CD4-positive, alpha-beta memory T cell (primary cell): ENCODE results near the gene CNRIP1. TPM values are rescaled to one million over a fixed set of nuclear protein-coding genes. Genes with fewer than 3 reads are reported as not detected.

Experiments
- CTCF ChIA-PET: fragments of 350-600 bp; sonication (Branson Sonifier 250); formaldehyde crosslinking; loops from one replicate; lab custom pipeline; 2021; ENCODE audit warnings: inconsistent platforms; ENCODE audit not compliant: partially characterized antibody; lab: Charles Lee
- POLR2A ChIA-PET: fragments of 350-600 bp; sonication (Branson Sonifier 250); formaldehyde crosslinking; loops from one replicate; lab custom pipeline; 2021; ENCODE audit not compliant: partially characterized antibody; lab: Charles Lee
- DNase-seq, 5 donors: peaks; one replicate each; pipeline versions ENCODE4 v3.0.0 to v3.0.0-alpha.2; 2020 to 2022; ENCODE audit warnings: mixed read lengths in 1 of 5
- H3K27ac ChIP-seq: one replicate; pipeline ENCODE4 v1.7.0; 2013; ENCODE audit warnings: low read depth, low read length
- H3K27me3 ChIP-seq: 2 replicates; pipeline ENCODE4 v1.7.0; 2013; ENCODE audit warnings: mild to moderate bottlenecking, low read length, moderate library complexity; ENCODE audit not compliant: insufficient read depth
- H3K36me3 ChIP-seq: 2 replicates; pipeline ENCODE4 v1.7.0; 2013; ENCODE audit warnings: mild to moderate bottlenecking, low read length, moderate library complexity; ENCODE audit not compliant: insufficient read depth
- H3K4me1 ChIP-seq: 2 replicates; pipeline ENCODE4 v1.7.0; 2013; ENCODE audit warnings: mild to moderate bottlenecking, low read length, moderate library complexity; ENCODE audit not compliant: insufficient read depth
- H3K4me3 ChIP-seq, 2 donors: one replicate each; pipeline ENCODE4 v1.7.0; 2013; ENCODE audit warnings: low read length in 2 of 2, mild to moderate bottlenecking in 1 of 2
- H3K9me3 ChIP-seq, 2 donors: one replicate each; pipeline ENCODE4 v1.7.0; 2013; ENCODE audit warnings: low read length in 2 of 2, control low read depth in 1 of 2; ENCODE audit not compliant: control insufficient read depth in 1 of 2
- H3K27ac Mint-ChIP-seq, 7 donors: one replicate each; pipeline ENCODE4 v1.8.0; 2020 to 2021; ENCODE audit warnings: mixed read lengths in 7 of 7, mild to moderate bottlenecking in 6 of 7, inconsistent platforms in 3 of 7, moderate library complexity in 3 of 7
- H3K27me3 Mint-ChIP-seq, 2 donors: one replicate each; pipeline ENCODE4 v1.8.0; 2020 to 2021; ENCODE audit warnings: mixed read lengths in 2 of 2
- H3K36me3 Mint-ChIP-seq, 2 donors: one replicate each; pipeline ENCODE4 v1.8.0; 2020 to 2021; ENCODE audit warnings: mixed read lengths in 2 of 2, inconsistent platforms in 1 of 2, mild to moderate bottlenecking in 1 of 2
- H3K4me1 Mint-ChIP-seq, 4 donors: one replicate each; pipeline ENCODE4 v1.8.0; 2020 to 2021; ENCODE audit warnings: mixed read lengths in 4 of 4, mild to moderate bottlenecking in 1 of 4
- H3K4me3 Mint-ChIP-seq, 8 donors: one replicate each; pipeline ENCODE4 v1.8.0; 2020 to 2021; ENCODE audit warnings: mixed read lengths in 8 of 8, mild to moderate bottlenecking in 7 of 8, moderate library complexity in 6 of 8, inconsistent platforms in 3 of 8
- H3K9me3 Mint-ChIP-seq, 8 donors: one replicate each; pipeline ENCODE4 v1.8.0; 2020 to 2021; ENCODE audit warnings: mixed read lengths in 8 of 8, mild to moderate bottlenecking in 5 of 8, inconsistent platforms in 3 of 8, moderate library complexity in 1 of 8
- intact Hi-C: fragments of 100-400 bp; cut with micrococcal nuclease; formaldehyde crosslinking; loops from one replicate; pipeline ENCODE4 v1.15.1; 2023
- polyA plus RNA-seq, 2 donors: library from polyadenylated mRNA; unstranded; fragments of 300-500 nt; fragmentation: Illumina TruSeq; gene quantifications; one replicate each; pipeline ENCODE4 v1.2.3, GENCODE V29; 2021
- total RNA-seq, 2 experiments: library from RNA; stranded (reverse); gene quantifications; one replicate each; pipeline ENCODE4 v1.2.3, GENCODE V29; 2021

The CNRIP1 gene
- total and polyA plus RNA-seq, 4 experiments from 2014 or later, result 0.29 TPM; not detected in 3

DNA sequence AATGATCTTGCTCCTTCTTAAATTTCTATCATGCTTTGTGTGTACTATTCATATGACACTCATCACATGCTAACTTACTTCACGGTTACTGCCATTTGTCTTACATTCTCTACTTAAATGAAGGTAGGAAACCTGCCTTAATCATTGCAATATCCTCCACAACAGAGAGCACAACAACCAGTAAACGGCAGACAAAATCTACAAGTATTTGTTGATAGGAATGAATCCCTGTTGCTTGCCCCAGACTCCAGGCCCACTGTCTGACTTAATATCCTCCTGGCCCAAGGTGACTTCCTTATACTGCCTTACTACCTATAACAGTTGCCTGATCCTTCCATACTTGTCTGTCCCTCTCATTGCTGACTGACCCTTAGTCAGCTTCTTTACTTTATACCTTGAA, 70.9 kb downstream of the CNRIP1 start:
- Histone ChIP-seq H3K4me3 (no peak overlapping the region), H3K27me3 (no peaks in the 10 kb centered on the region), H3K9me3 (no peaks in the 10 kb centered on the region), H3K27ac (no peak overlapping the region), H3K36me3 (no peaks in the 10 kb centered on the region), H3K4me1 (peaks cover 72% of the 10 kb centered on the region)
- ChIA-PET CTCF (interaction anchor here (4.0 kb wide), 1 partner anchor 52 kb away, joined by 38 read pairs; no protein-coding TSS in a partner anchor), POLR2A (interaction anchor here (1.1 kb wide), 1 partner anchor 12 kb away, joined by 3 read pairs; no protein-coding TSS in a partner anchor)
- Mint-ChIP-seq H3K4me1 (peaks cover 12 to 38% (median 17%) of the 10 kb centered on the region in 4 donors), H3K4me3 (no peak overlapping the region), H3K27ac (no peak overlapping the region), H3K9me3 (peaks cover 0 to 8% (median 0%) of the 10 kb centered on the region in 8 donors), H3K36me3 (peaks cover 0 to 20% of the 10 kb centered on the region in 2 donors), H3K27me3 (peaks cover 0 to 4% of the 10 kb centered on the region in 2 donors)
- intact Hi-C loops, result no loop called here
- no peak for DNase-seq

GRCh38 chr2:68248361-68248760, 71.4 kb downstream of the CNRIP1 start:
- Histone ChIP-seq H3K4me1 (peaks cover 71% of the 10 kb centered on the region), H3K4me3 (no peak overlapping the region), H3K36me3 (no peaks in the 10 kb centered on the region), H3K27me3 (no peaks in the 10 kb centered on the region), H3K9me3 (no peaks in the 10 kb centered on the region), H3K27ac (no peak overlapping the region)
- no peak overlapping the region for H3K27ac Mint-ChIP-seq
- H3K36me3 Mint-ChIP-seq, result peaks cover 0 to 19% of the 10 kb centered on the region in 2 donors
- POLR2A ChIA-PET, result interaction anchor here (1.1 kb wide), 1 partner anchor 12 kb away, joined by 3 read pairs; no protein-coding TSS in a partner anchor
- peaks cover 8 to 34% (median 13%) of the 10 kb centered on the region in 4 donors for H3K4me1 Mint-ChIP-seq
- intact Hi-C loops, result no loop called here
- peaks cover 0 to 2% of the 10 kb centered on the region in 2 donors for H3K27me3 Mint-ChIP-seq
- DNase-seq, result no peak
- peaks cover 0 to 6% (median 0%) of the 10 kb centered on the region in 8 donors for H3K9me3 Mint-ChIP-seq
- CTCF ChIA-PET, result interaction anchor here (4.0 kb wide), 1 partner anchor 52 kb away, joined by 38 read pairs; no protein-coding TSS in a partner anchor
- H3K4me3 Mint-ChIP-seq, result no peak overlapping the region

- H3K9me3 Mint-ChIP-seq, result peaks cover 0 to 4% (median 0%) of the 10 kb centered on the region in 8 donors
- Histone ChIP-seq H3K9me3 (no peaks in the 10 kb centered on the region), H3K36me3 (no peaks in the 10 kb centered on the region), H3K4me1 (peaks cover 90% of the 10 kb centered on the region), H3K27me3 (no peaks in the 10 kb centered on the region), H3K4me3 (no peak overlapping the region), H3K27ac (no peak overlapping the region)
- intact Hi-C loops, result no loop called here
- no peaks in the 10 kb centered on the region for H3K27me3 Mint-ChIP-seq
- POLR2A ChIA-PET, result no interaction called here
- H3K27ac Mint-ChIP-seq, result no peak overlapping the region
- no peak overlapping the region for H3K4me3 Mint-ChIP-seq
- peaks cover 9 to 34% (median 23%) of the 10 kb centered on the region in 4 donors for H3K4me1 Mint-ChIP-seq
- H3K36me3 Mint-ChIP-seq, result peaks cover 0 to 8% of the 10 kb centered on the region in 2 donors
- CTCF ChIA-PET, result interaction anchor here (1.1 to 4.0 kb wide), 2 partner anchors 51 to 94 kb away, joined by 3 to 29 read pairs; no protein-coding TSS in a partner anchor
- DNase-seq, result no peak
Observed at GRCh38 chr2:68246396-68246795, 73.4 kb downstream of the CNRIP1 start.

DNA sequence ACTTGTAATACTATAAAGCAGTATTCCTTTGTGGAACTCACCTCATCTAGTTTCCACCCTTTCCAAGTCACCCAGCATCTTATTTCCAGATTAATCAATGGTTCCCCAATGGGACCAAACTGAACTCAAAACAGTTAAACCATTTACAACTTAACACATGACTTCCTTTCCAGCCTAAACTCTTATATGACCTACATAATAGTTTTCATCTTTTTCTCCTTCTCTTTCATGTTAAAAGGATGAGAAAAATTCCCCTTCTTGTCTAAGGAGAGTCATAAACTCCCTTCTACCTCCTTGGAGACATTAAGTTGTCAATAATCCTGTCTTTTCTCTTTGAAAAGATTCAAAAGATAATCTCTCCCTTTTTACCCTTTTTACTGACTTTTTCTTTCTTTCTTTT, 74.1 kb downstream of the CNRIP1 start:
- ChIA-PET CTCF (interaction anchor here (2.1 to 4.0 kb wide), 2 partner anchors 9 to 50 kb away, joined by 6 to 29 read pairs; no protein-coding TSS in a partner anchor), POLR2A (interaction anchor here (1.3 kb wide), 1 partner anchor 42 kb away, joined by 4 read pairs; no protein-coding TSS in a partner anchor)
- no peak overlapping the region for H3K27ac ChIP-seq
- H3K9me3 Mint-ChIP-seq, result no peaks in the 10 kb centered on the region
- no peaks in the 10 kb centered on the region for H3K27me3 ChIP-seq
- H3K27ac Mint-ChIP-seq, result no peak overlapping the region
- H3K27me3 Mint-ChIP-seq, result no peaks in the 10 kb centered on the region
- DNase-seq, result peak in 1 of 5 donors; percentile 10
- peaks cover under 1 to 2% of the 10 kb centered on the region in 2 donors for H3K36me3 Mint-ChIP-seq
- H3K4me3 Mint-ChIP-seq, result no peak overlapping the region
- H3K9me3 ChIP-seq, result no peaks in the 10 kb centered on the region
- H3K4me1 ChIP-seq, result peaks cover 95% of the 10 kb centered on the region
- H3K4me1 Mint-ChIP-seq, result peaks cover 16 to 37% (median 25%) of the 10 kb centered on the region in 4 donors
- H3K4me3 ChIP-seq, result no peak overlapping the region
- intact Hi-C loops, result no loop called here
- H3K36me3 ChIP-seq, result no peaks in the 10 kb centered on the region

DNA sequence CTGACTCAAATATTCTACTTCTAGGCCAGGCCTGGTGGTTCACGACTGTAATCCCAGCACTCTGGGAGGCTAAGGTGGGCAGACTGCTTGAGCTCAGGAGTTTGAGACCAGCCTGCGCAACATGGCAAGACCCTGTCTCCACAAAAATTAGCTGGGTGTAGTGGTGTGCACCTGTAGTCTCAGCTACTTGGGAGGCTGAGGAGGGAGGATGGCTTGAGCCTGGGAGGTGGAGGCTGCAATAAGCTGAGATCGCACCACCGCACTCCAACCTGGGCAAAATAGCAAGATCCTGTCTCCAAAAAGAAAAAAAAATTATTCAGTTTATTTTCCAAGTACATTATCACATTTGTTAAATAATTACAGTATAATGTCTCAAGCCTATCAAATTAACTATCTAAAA, 74.7 kb downstream of the CNRIP1 start:
- no peak for DNase-seq
- H3K36me3 Mint-ChIP-seq, result peaks cover 0 to 4% of the 10 kb centered on the region in 2 donors
- peaks cover 16 to 37% (median 26%) of the 10 kb centered on the region in 4 donors for H3K4me1 Mint-ChIP-seq
- no peak overlapping the region for H3K4me3 ChIP-seq
- ChIA-PET POLR2A (interaction anchor here (1.3 kb wide), 1 partner anchor 41 kb away, joined by 4 read pairs; no protein-coding TSS in a partner anchor), CTCF (interaction anchor here (1.3 to 4.0 kb wide), 6 partner anchors 9 to 123 kb away, joined by 3 to 29 read pairs (median 4); no protein-coding TSS in a partner anchor)
- H3K36me3 ChIP-seq, result no peaks in the 10 kb centered on the region
- H3K27ac ChIP-seq, result no peak overlapping the region
- no peaks in the 10 kb centered on the region for H3K27me3 ChIP-seq
- no peaks in the 10 kb centered on the region for H3K9me3 ChIP-seq
- no peaks in the 10 kb centered on the region for H3K9me3 Mint-ChIP-seq
- peaks cover 95% of the 10 kb centered on the region for H3K4me1 ChIP-seq
- H3K4me3 Mint-ChIP-seq, result no peak overlapping the region
- H3K27me3 Mint-ChIP-seq, result no peaks in the 10 kb centered on the region
- no peak overlapping the region for H3K27ac Mint-ChIP-seq
- intact Hi-C loops, result no loop called here

GRCh38 chr2:68244456-68244855, 75.3 kb downstream of the CNRIP1 start:
- H3K4me3 Mint-ChIP-seq, result no peak overlapping the region
- H3K4me1 Mint-ChIP-seq, result peaks cover 17 to 39% (median 26%) of the 10 kb centered on the region in 4 donors
- intact Hi-C loops, result no loop called here
- no peak for DNase-seq
- H3K9me3 Mint-ChIP-seq, result no peaks in the 10 kb centered on the region
- POLR2A ChIA-PET, result interaction anchor here (0.8 kb wide), 1 partner anchor 9 kb away, joined by 3 read pairs; no protein-coding TSS in a partner anchor
- CTCF ChIA-PET, result interaction anchor here (1.0 to 4.0 kb wide), 8 partner anchors 8 to 122 kb away, joined by 3 to 29 read pairs (median 3); no protein-coding TSS in a partner anchor
- H3K27ac Mint-ChIP-seq, result no peak overlapping the region
- no peaks in the 10 kb centered on the region for H3K9me3 ChIP-seq
- H3K4me3 ChIP-seq, result no peak overlapping the region
- H3K27ac ChIP-seq, result no peak overlapping the region
- no peaks in the 10 kb centered on the region for H3K27me3 Mint-ChIP-seq
- H3K27me3 ChIP-seq, result no peaks in the 10 kb centered on the region
- H3K36me3 ChIP-seq, result no peaks in the 10 kb centered on the region
- H3K36me3 Mint-ChIP-seq, result peaks cover under 1 to 6% of the 10 kb centered on the region in 2 donors
- peaks cover 95% of the 10 kb centered on the region for H3K4me1 ChIP-seq
